NCI-H226 (cell line): Measurements from ENCODE around the gene TEC.

Experiments
- DNase-seq: peaks from one replicate; pipeline ENCODE4 v3.0.0-alpha.2; 2015

TEC gene

GRCh38 chr4:48116582-48116981 lies 153.1 kb downstream of the TEC start:
- DNase-seq: no peak

- DNase-seq: no peak
Observed at GRCh38 chr4:48114412-48114811, 155.2 kb downstream of the TEC start.

GRCh38 chr4:48112017-48112667 lies 157.5 kb downstream of the TEC start:
- DNase-seq: no peak

- no peak for DNase-seq
Observed at GRCh38 chr4:48110452-48110978, 159.1 kb downstream of the TEC start.

DNA sequence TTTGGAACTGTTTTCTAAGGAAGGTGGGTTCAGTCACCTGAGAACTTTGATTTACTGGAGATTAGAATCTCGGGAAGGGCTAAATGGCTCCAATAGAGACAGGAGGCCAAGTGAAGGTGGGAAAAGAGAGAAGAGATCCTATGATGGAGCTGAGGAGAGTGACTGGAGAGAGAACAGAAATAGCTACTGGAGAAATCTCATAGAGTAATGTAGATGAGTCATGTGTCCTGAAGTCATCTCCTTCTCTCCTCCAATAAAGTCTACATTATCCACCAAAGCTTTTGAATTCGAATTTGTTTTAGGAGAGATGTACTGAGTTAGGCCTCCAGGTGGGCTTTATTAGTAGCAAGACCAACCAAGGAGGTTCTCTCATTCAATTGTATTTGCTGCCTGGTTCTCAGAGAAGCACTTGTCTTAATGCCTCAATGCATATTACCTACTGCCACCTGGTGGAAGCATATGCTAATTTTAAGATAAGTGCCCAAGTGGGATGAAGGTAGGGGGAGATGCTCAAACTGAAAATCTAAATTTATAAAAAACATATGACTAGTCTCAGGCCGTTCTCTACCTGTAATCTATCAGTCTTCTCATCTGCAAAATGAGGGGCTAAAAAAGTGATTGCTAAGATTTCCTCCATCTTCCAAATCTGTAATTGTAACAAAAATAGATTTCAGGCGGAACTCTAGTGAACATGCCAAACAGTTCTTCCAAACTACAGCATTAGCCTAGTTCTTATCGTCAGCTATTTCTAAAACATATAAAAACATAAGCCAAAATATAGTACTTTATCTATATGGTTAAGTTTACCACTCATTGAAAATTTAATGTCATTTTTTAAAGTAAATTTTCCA lies 160.0 kb downstream of the TEC start:
- peak; percentile 27 for DNase-seq

DNA sequence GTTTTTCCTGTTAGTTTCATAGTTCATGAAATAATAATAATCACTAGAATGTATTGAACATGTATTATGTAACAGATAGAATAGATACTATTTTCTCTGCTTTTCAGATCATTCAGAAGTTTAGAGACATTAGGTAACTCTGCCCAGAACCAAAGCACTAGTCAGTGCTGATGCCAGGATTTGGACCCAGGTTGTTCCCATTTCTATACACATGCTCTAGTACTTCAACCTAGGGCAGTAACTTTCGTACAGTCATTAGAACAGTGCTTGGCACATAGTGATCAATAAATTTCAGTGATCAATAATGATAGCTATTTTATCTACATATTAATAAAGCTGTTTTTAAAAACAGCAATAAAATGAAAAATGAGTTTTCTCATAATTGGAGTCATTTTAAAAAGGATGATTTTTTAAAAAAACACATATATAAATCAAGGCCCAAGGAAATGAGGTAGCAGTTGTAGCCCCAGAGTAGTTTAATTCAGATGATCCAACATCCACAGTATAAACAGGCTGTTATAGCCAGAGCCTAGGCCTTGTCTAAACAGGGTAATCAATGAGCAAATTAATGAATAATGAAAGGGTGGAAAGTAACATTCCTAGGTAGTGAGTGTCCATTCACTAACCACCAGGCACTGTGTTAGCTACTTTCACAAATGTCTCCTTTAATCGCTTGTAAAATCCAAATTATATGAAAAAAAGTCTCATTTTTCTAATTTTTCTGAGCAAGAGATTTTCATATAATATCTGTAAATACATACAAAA lies 161.1 kb downstream of the TEC start:
- DNase-seq: no peak

- no peak for DNase-seq
Observed at GRCh38 chr4:48105230-48105629, 164.4 kb downstream of the TEC start.

DNA sequence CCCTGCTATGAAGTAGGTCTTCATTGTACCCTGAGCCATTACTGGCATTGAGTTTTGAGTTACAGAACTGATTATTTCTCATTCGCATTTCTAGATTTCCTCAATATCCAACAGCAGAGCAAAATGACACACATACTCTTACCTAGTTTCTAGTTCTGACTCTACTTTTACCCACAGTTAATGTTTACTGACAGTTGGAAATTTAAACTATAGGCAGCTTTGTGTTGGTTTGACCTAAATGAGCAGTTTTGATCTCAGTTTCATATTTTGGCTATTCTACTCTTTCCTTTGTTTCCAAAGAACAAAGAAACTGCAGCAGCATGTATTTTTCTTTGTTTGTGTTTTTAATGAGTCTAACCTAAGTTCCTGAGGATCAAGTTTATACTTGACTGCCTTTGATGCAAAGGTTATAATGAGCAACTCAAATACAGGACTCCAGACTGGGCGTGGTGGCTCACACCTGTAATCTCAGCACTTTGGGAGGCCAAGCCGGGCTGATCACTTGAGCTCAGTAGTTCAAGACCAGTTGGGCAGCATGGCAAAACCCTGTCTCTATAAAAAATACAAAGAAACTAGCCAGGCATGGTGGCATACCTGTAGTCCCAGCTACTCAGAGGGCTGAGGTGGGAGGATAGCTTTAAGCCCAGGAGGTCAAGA lies 166.0 kb downstream of the TEC start:
- no peak for DNase-seq

DNA sequence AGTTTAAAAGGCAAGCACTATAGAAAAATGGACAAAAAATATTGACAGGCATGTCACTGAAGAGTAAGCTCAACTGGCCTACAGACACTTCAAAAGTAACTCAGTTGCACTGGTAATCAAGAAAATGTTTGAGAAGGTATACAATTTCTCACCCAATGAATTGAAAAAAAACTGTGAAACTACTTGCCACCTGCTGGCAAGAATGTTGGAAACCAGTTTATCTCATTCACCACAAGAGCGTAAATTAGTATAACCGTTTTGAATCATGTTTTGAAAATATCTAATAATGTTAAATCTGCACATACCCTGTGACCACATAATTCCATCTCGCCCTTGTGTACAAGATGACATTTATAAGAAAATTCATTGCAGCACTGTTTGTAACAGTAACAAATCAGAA lies 167.3 kb downstream of the TEC start:
- no peak for DNase-seq

GRCh38 chr4:48100256-48100655 lies 169.4 kb downstream of the TEC start:
- no peak for DNase-seq

GRCh38 chr4:48095441-48095840 lies 174.2 kb downstream of the TEC start:
- DNase-seq: no peak

- DNase-seq: peak; percentile 86
Observed at GRCh38 chr4:48093991-48094416, 175.6 kb downstream of the TEC start.

- DNase-seq: no peak
Observed at GRCh38 chr4:48090621-48091020, 179.0 kb downstream of the TEC start.

GRCh38 chr4:48085821-48086589 lies 183.6 kb downstream of the TEC start:
- DNase-seq: no peak
